Gastroesophageal sphincter (tissue), 4 donors: Measurements from ENCODE around the gene UHRF1. TPM values are rescaled to one million over a fixed set of nuclear protein-coding genes. Genes with fewer than 3 reads are reported as not detected.

Experiments
- ATAC-seq: fragments of 150-250 bp; one replicate; pipeline ENCODE4 v1.9.1; 2016; ENCODE audit warnings: mild to moderate bottlenecking, moderate library complexity
- H3K27ac ChIP-seq, 4 donors: fragments of 200-600 bp; sonication (generic) in 3 of 4; 1 replicate in 3 of 4; 2 replicates in 1 of 4; pipeline ENCODE4 v1.5.1; 2016 to 2019
- H3K27me3 ChIP-seq: fragments of 200-600 bp; sonication (generic); one replicate; pipeline ENCODE4 v1.5.1; 2019
- H3K36me3 ChIP-seq, 2 donors: fragments of 200-600 bp; sonication (generic); one replicate each; pipeline ENCODE4 v1.5.1; 2019; ENCODE audit warnings: control low read depth in 1 of 2
- H3K4me1 ChIP-seq, 3 donors: fragments of 200-600 bp; sonication (generic); 1 replicate in 2 of 3; 2 replicates in 1 of 3; pipeline ENCODE4 v1.5.1; 2016 to 2019; ENCODE audit warnings: control low read depth in 2 of 3
- H3K4me3 ChIP-seq, 2 donors: fragments of 200-600 bp; sonication (generic); one replicate each; pipeline ENCODE4 v1.5.1; 2019; ENCODE audit warnings: mild to moderate bottlenecking in 1 of 2, moderate library complexity in 1 of 2
- H3K9me3 ChIP-seq, 3 donors: fragments of 200-600 bp; sonication (generic); one replicate each; pipeline ENCODE4 v1.5.1; 2017 to 2019; ENCODE audit warnings: control low read depth in 2 of 3
- CTCF ChIP-seq, 4 experiments: fragments of 200-600 bp in 2 of 4; fragments of 450-650 bp in 2 of 4; sonication (generic) in 1 of 4; IDR thresholded peaks; one replicate each; pipeline ENCODE4 v1.5.1; 2017 to 2019; ENCODE audit warnings: antibody characterized with exemption in 4 of 4, mild to moderate bottlenecking in 2 of 4, moderate library complexity in 2 of 4
- EP300 ChIP-seq: sonication (generic); formaldehyde crosslinking; IDR thresholded peaks from one replicate; pipeline ENCODE4 v1.6.1; 2017; ENCODE audit warnings: antibody characterized with exemption, mild to moderate bottlenecking
- POLR2A ChIP-seq, 2 donors: fragments of 450-650 bp; IDR thresholded peaks; one replicate each; pipeline ENCODE4 v1.6.1; 2017; ENCODE audit warnings: antibody characterized with exemption in 2 of 2, mild to moderate bottlenecking in 2 of 2, moderate library complexity in 1 of 2
- POLR2AphosphoS5 ChIP-seq: sonication (generic); formaldehyde crosslinking; IDR thresholded peaks from one replicate; pipeline ENCODE4 v1.6.1; 2017; ENCODE audit warnings: antibody characterized with exemption
- WGBS, 2 donors: methylation state at CpG; one replicate each; pipeline ENCODE4 v1.1.5; 2018; ENCODE audit warnings: low coverage in 1 of 2; 5-methylcytosine and 5-hydroxymethylcytosine counted together
- total RNA-seq, 4 donors: library from RNA; depleted of rRNA; stranded (reverse); fragments of >200 nt; gene quantifications; one replicate each; pipeline ENCODE4 v1.1.0, GENCODE V29; 2016

UHRF1 gene
- total RNA-seq, 4 donors from 2014 or later: 0.58 to 1.4 (median 0.73) TPM

- H3K27ac ChIP-seq: peak within 1 kb of the TSS; percentile 12 to 88 (median 85)
- peak; percentile 94 for ATAC-seq
- peaks cover 0 to 26% (median 7%) of the 10 kb centered on the region in 3 donors for H3K4me1 ChIP-seq
- H3K36me3 ChIP-seq: peaks cover 0 to 3% of the 10 kb centered on the region in 2 donors
- H3K4me3 ChIP-seq: peak within 1 kb of the TSS; percentile 55 to 86
- H3K27me3 ChIP-seq: no peaks in the 10 kb centered on the region
- 8% methylated on average over 24 of the region's 46 CpGs; no CpG with 5 or more reads in 1 of the 2 donors for WGBS, 2 donors
- TF ChIP-seq POLR2AphosphoS5: peak; percentile 66
- no peak for TF ChIP-seq EP300
- peak; percentile 25 to 33 for TF ChIP-seq POLR2A (IDR thresholded peaks at IDR 0.05)
- no peak for TF ChIP-seq CTCF (IDR thresholded peaks at IDR 0.05)
- H3K9me3 ChIP-seq: no peaks in the 10 kb centered on the region
These were observed 41.6 kb upstream of the UHRF1 start, which contains the start of gene PLIN3 for GRCh38 chr19:4867534-4868285. Gene PLIN3, minus strand, starts transcription at chr19:4867667. Its CDS starts 6,273 bp downstream, at chr19:4861394.

GRCh38 chr19:4868286-4868834, 40.9 kb upstream of the UHRF1 start:
- TF ChIP-seq CTCF (IDR thresholded peaks at IDR 0.05) (no peak), EP300 (no peak), POLR2AphosphoS5 (no peak)

GRCh38 chr19:4870025-4870700, 39.1 kb upstream of the UHRF1 start:
- no peaks in the 10 kb centered on the region for H3K36me3 ChIP-seq
- H3K9me3 ChIP-seq: no peaks in the 10 kb centered on the region
- peaks cover 0 to 28% (median 7%) of the 10 kb centered on the region in 3 donors for H3K4me1 ChIP-seq
- H3K27me3 ChIP-seq: no peaks in the 10 kb centered on the region
- H3K4me3 ChIP-seq: no peak overlapping the region
- H3K27ac ChIP-seq: no peak overlapping the region
- WGBS, 2 donors: 20% methylated on average over 2 of the region's 10 CpGs; no CpG with 5 or more reads in 1 of the 2 donors
- TF ChIP-seq POLR2AphosphoS5 (no peak), POLR2A (IDR thresholded peaks at IDR 0.05) (no peak), EP300 (no peak), CTCF (IDR thresholded peaks at IDR 0.05) (no peak)
- ATAC-seq: no peak

More at GRCh38 chr19:4868286-4868834, 40.9 kb upstream of the UHRF1 start:
- Histone ChIP-seq H3K4me1 (peaks cover 0 to 28% (median 7%) of the 10 kb centered on the region in 3 donors), H3K27ac (peak overlapping the region in 3 of 4 donors; percentile 20 to 86 (median 84)), H3K4me3 (peak overlapping the region in 1 of 2 donors; percentile 86), H3K36me3 (no peaks in the 10 kb centered on the region), H3K27me3 (no peaks in the 10 kb centered on the region), H3K9me3 (no peaks in the 10 kb centered on the region)
- WGBS, 2 donors: no CpG with 5 or more reads among the region's 10 CpGs
- ATAC-seq: no peak

- WGBS, 2 donors: 0 to 81% methylated on average over 1 to 6 of the region's 6 CpGs
- TF ChIP-seq POLR2A (IDR thresholded peaks at IDR 0.05) (no peak), POLR2AphosphoS5 (no peak), EP300 (no peak), CTCF (IDR thresholded peaks at IDR 0.05) (no peak)
- Histone ChIP-seq H3K9me3 (no peaks in the 10 kb centered on the region), H3K4me3 (no peak overlapping the region), H3K27ac (no peak overlapping the region), H3K36me3 (no peaks in the 10 kb centered on the region), H3K27me3 (no peaks in the 10 kb centered on the region), H3K4me1 (peaks cover 0 to 20% (median under 1%) of the 10 kb centered on the region in 3 donors)
- no peak for ATAC-seq
These were observed 37.6 kb upstream of the UHRF1 start for GRCh38 chr19:4871711-4872110.
